NCI-H1105 treated with DMSO at 0.1 percent for 48 hours (cell line): Measurements from ENCODE around the gene UNC79.

Source experiments
- DNase-seq: peaks from one replicate; lab custom pipeline; 2025; lab: John Stamatoyannopoulos, UW

UNC79 gene

DNA sequence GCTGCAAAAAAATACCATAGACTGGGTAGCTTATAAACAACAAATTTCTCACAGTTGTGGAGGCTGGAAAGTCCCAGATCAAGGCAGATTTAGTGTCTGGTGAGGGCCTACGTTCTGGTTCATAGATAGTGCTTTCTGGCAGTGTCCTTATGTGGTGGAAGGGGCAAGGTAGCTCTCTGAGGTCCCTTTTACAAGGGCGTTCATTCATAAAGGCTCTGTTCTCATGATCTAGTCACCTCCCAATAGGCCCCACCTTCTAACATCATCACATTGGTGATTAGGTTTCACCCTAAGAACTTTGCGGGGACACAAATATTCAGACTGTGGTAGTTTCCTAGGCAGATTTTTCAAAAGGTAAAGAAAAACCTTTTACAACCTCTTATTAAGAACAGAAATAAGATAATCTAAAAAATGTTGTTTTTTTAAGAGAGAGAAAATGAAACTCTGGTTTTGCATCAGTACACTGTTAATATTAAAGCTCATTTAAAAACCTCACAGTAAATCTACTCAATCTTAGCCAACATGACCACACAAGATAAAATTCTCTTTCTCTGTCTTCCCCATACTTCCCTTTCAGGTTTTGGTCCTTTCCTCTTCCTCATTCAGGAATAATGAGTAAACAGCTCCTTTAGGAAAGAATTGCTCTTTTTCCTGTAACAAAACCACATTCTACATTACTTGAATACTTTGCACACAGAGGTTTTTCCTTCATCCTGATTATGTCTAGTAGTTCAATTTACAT is 117.5 kb downstream of the UNC79 start:
- no peak for DNase-seq

DNA sequence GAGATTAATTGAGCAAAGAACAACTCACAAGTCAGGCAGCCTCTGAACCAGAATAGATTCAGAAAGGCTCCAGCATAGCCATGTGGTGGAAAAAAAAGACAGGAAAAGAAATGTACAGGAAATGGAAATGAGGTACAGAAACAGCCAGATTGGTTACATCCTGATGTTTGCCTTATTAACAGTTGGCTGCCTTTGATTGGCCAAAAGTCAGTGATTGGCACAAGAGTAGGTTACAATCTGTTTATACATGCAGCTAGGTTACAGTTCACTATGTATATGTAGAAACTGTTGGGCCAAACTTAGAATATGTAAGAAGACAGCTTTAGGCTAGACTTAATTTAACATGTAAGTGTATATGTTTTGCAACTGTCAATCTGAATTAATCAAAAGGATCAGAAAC is 118.9 kb downstream of the UNC79 start:
- DNase-seq = no peak

DNA sequence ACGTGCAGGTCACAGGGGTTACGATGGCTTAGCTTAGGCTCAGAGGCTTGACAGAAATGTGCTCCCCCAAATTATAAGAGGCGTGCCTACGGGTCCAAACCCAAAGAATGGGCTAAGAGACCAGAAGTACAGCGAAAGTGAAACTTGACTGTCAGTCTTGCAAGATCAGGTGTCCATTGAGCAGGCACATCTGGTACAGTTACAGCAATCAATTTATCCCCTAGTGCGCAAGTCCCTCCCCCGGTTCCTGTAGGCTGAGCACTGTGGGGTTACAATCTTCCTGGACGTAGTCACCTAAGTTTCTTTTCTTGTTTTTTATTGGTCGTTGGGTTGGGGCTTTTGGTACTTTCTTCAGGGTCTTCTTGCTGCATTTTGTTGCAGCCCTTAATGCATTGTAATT is 134.2 kb downstream of the UNC79 start:
- no peak for DNase-seq

DNA sequence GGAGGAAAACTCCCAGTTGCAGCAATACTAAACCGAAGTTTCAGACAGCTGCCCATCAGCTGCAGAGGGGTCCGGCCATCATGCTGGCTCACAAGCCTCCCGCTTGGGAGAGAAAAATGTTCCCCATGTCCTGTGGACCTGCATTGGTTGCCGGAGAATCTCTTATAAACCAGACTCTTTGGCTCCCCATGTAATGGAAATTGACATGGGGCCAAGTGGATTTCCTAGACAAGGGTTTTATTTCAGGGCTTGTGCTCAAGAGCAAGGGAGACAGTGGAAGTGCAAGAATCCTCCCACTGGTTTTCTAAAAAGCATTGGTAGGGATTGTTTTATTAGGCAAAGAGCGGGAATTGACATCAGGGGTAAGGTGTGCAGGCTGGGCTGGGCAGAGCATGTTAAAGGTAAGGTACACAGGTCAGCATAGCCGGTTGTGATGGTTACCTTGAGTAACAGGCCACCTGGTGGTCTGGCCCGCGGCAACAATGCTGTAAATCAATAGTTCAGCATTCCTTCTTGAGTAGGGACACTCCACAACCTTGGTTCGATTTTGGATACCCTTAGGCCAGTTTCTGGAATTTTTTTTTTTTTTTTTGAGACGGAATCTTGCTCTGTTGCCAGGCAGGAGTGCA is 135.4 kb downstream of the UNC79 start:
- no peak for DNase-seq

DNA sequence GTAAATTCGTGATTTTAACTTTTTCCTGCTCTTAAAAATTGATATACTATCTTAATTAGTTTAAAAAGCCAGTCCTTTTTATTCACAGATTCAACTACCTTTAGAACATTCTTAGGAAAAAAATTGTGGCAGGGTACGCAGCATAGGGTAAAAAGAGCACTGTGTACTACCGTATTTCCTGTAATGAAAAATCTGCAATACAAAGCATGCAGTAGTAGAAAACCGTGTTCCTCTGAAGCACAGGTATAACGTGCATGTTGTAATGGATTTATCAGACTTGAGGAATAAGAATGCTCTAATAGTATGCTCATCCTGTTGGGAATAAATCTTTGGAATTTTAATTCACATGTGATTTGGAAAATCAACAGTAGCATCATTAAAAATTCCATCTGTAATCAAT is 140.5 kb downstream of the UNC79 start:
- no peak for DNase-seq

DNA sequence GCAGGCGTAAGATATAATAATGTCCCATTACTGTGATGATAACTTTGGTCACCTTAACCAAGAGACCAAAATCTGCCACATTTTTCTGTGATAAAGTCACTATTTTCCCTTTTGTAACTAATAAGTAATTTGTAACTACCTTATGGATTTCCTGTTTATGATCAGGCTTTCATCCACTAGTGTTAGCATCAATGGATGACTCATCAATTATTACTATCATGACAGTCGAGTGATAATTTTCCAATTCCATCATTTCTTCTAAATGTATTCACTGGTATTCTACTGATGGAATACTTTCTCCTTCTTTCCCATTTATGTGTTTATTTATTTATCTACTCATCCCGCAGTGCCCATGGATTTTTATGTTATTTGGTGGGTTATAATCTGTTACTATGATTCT is 148.4 kb downstream of the UNC79 start:
- DNase-seq = no peak

DNA sequence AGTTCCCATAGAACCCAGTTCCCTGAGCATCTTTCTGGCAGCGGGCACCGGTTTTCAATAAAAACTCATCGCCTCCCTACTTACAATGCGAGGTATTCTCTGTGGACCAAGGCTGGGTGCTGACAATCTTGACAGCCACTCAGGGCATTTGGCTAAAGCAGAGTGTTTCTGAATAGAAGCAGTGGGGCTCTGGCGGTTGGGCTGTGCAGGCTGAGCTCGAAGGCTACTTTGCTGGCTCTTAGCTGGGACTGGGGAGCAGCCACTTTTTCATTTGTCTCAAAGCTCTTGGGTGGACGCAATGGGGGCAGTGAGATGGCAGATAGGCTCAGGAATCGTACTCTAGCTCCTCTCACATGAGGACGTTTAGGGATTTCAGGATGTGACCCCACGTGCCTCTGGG is 151.8 kb downstream of the UNC79 start:
- no peak for DNase-seq

DNA sequence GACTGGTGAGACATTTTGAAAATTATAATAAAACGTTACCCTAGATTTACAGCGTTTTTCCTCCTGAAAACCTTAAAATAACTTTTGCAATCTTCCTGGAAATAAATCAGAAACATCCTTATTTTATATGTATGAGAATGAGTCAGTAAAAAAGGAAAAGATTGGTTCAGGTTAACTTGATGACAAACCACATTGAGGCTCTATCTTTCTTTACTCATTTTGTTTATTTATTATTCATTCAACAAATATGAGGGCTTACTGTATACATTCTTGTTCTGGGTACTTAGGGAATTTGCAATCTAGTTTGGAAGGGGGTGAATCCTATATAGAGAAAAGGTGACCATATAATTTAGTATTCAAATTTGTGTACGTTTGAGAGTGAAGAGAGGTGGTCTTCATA is 156.6 kb downstream of the UNC79 start:
- DNase-seq = no peak

DNA sequence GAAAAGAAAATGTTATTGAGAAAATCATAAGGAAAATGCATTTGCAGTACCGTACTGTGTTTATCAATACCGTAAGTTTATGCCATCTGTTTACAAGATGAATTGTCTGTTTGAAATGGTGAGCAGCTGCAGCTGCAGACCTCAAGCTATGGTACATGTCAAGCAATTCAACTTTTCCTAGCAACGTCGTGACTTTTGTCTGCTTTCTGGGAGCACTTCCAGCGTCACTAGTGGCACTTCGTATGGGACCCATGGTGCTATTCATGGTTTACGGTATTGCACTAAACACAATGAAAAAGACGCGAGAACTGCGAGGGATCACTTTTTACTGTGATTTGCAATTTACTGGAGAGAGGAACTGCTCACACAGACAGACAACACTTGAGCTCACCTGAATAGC is 160.8 kb downstream of the UNC79 start:
- DNase-seq = no peak

DNA sequence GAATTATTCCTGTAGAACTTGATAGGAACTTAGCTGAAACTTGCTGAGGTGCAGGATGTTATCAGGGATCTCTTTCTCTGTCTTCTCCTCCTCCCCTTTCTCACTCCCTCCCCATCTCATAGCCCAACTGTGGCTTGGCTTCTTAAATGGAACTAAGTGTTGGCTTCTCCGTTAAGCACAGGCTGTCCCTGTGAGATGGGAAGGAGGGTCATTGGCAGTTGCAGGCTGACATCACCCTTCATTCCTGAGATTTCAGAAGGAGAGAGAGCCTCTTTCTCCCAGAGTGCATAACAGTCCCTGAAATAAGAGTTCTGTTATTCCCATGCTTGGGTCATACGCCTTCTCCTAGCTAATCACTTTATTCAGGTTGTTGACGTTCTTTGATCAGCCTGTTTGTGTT is 162.0 kb downstream of the UNC79 start:
- DNase-seq = no peak

DNA sequence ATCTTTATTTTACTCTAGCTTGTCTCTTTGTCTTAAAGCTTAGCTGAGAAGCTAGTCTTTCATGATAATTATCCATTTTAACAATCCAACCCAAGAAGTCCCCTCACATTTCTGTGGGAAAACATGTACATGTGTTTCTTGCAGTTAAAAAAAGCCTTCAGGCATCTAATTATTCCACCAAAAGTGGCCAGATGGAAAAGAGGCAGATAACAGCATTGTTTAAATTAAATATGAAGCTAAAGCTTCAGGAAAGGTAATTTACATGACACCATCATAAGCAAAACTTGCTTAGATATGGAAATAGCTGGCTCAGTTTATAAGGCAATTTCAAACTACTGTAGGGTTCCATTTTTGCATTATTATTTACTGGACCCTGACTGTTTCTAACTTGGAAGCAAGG is 175.4 kb downstream of the UNC79 start:
- no peak for DNase-seq

DNA sequence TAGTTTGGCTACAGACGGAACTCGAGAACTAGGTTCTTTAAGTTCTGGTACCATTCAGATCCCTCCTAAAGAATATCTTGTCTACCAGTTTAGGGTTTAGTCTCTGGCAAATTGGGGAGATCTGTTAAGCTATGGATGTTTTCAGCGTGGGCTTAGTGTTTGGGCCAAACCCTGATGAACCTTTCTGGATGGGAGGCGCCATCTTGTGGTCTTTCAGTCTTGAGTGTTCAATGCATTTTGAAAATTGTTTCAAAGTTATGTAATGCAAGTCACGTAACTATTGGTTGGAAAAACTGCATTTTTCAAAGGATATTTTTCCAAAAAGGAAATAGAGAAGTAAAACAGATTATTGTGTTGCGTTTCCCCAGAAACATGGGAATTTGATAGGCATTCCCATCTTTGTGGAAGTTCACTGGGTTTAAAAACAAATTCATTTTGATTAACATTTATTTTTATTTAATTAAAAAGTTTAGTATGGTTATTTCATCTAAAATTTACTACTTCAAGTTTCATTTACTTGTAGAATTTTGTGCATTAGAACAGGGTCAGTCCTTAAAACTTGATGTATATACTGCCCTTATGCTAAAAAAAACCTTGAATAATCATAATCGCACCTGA is 188.5 kb downstream of the UNC79 start:
- peak; percentile 67 for DNase-seq

DNA sequence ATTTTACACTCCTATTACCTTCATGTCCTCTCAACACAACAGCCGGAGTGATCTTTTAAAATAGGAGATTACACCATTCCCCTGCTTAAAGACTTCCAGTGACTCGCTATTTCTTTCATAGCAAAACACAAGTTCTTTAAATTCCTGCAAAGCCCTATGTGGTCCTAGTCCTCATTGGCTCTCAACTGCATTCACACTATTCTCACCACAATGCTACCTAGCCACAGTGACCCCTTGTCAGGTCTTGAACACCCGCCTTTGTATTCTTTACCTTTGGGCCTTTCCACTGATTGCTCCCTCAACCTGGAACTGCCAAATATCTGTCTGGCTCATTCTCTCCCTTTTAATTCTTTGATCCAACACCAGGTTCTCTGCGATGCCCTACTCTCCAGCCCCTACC is 197.3 kb downstream of the UNC79 start:
- no peak for DNase-seq

DNA sequence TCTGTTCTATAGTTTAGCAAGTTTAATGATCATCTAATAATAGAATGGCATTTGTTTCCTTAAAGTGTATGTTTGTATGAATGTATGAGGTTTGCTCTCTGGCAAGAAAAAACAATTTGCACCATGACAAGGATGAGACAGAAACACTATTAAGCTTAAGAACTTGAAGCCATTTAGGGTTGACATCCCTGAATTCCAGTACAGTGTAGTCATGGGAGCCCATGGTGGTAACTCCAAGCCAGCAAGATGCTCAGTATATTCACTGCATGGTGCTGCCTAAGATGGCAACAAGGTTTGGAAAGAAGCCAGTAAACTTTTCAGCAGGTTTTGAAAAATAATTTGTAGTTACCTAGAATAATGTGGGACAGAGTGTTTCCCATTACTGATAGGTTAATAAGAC is 198.9 kb downstream of the UNC79 start:
- no peak for DNase-seq

DNA sequence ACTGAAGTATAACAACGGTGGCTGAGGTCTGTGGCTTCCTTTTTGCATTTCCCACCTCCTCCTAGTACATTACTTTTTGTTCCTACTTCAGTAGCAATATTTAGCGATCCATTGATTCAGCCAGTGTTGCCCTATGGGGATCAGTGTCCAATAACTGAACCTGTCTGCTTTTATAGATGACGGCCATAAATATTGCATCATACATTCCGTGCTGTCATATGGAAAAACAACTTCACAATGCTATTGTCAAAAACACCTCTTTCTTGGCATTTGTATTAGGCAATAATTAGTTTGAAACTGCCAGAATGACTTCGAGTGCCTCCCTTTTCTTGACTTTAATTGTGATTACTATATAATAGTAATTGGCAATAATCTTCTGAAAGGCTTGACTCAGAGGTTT is 208.1 kb downstream of the UNC79 start:
- no peak for DNase-seq

DNA sequence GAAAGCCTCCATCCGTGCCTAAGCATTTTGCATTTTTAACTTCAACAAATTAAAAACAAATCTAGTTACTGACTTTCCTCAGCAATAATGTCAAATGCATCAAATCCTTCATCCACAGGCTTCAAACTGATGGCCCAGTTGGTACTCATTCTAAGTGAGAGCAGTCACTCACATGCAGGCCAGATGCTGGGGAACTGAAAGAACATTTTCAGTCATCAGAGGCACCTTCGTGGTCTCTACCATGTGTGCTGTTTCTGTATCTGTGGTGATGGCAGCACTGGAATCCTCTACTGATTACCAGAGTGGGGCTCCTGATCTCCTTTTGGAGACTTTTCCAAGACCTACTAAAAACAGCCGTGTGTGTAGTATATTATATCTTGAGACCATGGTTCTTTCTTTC is 212.4 kb downstream of the UNC79 start:
- DNase-seq = no peak

DNA sequence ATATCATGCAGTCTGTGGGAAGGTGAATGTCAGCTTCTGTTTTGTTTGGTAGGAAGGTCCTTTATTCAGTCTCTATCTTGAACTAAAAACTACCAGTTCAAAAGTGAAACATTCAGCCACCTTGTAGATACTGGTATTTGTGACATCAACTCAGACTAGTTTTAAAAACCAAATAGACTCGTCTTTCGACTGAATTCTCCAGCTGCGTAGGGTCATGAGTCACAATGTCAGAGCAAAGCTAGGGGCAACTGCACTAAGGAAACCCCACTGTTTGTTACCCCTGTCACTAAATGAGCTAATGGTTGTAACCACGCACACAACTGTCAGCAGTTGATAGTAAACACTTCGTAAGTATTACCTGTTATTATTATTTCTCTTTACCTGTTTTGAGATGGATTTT is 212.9 kb downstream of the UNC79 start:
- no peak for DNase-seq

DNA sequence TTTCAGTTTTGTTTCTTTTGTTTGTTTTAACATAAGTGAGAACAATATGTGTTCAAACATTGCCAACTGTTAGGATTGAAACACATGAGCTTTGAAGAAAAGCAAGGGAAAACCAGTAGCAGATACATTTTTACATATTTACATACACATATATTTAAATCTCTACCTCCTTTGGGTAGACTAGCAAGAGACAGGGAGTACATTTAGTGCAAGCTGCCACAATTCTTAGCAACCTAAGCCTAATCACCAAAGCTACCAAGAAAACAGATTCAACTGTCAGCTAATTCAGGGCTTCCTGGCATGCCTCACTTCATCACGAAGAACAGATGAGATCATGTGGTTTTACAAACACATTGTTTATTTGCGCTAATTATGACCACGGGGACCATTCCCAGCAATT is 214.5 kb downstream of the UNC79 start:
- DNase-seq = no peak

DNA sequence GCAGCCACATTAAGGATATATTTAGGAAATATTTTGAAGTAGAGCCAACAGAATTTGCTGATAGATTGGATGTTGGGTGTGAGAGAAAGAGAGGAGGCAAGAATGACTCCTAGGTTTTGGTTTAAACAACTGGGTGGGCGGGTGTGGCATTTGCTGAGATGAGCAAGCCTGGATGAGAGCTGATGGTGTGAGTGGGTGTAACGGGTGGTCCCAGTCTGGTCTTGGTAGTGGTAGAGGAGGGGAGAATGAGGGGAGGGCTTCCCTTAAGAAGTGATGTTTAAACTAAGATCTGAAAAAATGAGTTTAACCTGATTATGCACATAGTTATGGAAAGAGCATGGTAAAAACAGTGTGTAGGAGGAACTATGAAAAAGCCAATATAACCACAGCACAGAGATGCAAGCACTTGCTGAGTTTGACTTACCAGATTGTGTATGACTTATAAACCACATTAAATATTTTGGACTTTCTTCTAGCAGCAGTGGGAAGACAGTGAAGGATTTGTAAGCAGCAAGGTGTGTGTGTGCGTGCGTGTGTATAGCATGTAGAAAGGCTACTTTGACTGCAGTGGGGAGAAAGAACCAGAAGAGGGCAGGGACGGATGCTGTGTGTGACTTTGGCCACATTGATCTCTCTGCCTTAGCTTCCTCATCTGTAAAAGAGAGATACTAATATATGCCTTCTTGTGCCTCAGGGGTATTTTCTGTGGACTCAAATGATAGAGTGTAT is 217.9 kb downstream of the UNC79 start:
- DNase-seq = peak; percentile 20

DNA sequence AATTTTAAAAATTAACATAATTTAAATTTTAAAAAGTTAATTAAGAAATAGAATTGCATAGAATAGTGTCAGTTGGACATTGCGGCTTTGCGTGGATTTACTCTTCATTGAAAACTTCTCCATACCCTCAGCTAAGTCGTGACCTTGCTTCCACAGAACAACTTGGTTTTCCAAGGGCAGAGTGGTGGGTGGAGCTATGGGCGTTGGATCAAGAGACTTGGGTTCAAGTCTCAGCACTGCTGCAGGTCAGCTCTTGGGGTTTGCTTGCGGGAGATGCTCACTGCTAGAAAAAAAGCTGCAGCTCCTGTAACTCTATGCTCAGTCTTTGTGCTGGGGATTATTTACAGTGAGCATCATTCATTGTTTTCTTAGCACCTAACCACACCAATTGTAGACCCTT is 223.9 kb downstream of the UNC79 start:
- no peak for DNase-seq

DNA sequence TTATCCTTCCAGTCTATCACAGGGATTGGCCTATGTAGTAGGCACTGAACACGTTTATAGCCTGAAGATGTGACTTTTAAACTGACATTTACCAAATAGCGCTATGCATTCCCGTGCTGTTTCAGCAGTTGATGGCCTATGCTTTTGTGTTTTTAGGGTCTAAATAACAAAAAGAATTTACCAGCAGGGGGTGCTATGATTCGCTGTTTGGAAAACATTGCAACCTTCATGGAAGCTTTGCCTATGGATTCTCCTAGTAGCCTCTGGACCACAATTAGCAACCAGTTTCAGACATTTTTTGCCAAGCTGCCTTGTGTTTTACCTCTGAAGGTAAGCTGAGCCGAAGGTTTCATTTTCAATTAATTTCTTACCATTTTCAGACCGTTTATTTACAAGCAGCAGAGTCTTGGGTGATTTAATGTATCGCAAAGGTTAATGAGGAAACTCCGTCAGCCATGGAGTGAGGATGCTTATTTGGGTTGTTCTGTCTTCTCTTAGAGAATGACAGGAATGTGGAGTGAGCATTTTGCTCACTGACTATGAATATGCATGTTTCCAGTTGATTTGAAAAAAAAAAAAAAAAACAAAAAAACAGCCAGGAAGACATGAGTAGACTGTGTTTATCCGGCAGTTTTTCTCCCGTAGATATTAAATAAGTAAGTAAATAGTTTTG is 224.5 kb downstream of the UNC79 start:
- peak; percentile 57 for DNase-seq

DNA sequence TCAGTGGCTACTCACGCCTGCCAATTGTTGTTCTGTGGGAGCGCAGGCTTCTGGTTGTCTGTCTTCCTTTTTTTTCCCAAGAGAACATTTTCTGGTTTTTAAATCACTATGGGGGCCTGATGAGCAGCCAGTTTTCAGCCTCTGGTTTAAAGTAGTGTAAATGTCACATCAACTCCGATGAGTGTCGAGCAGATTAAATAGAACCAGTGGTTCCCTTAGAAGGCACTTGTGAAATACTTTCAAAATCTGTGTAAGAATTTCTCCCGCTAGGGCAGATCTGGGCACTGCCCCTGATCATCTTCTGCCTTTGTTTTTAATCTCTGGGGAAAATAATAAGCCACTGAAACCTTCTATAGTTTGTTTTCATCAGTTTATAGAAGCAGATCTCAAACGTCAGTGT is 227.1 kb downstream of the UNC79 start:
- DNase-seq = no peak
